ENCODE results near the gene SRD5A2.

Gene SRD5A2

GRCh38 chr2:31539505-31539904 is 41.2 kb downstream of the SRD5A2 start:
- TF ChIP-seq CTCF (IDR thresholded peaks at IDR 0.05; ENCODE audit: insufficient read depth, low read depth, low read length, missing control alignments) = no peak
- no peak for DNase-seq (ENCODE audit: low read depth)
- no peak overlapping the region for H3K4me3 ChIP-seq (ENCODE audit: low read length)

GRCh38 chr2:31535768-31536167 is 45.0 kb downstream of the SRD5A2 start:
- no peak for TF ChIP-seq CTCF (IDR thresholded peaks at IDR 0.05; ENCODE audit: insufficient read depth, low read depth, low read length, missing control alignments)
- no peak for DNase-seq (ENCODE audit: low read depth)
- no peak overlapping the region for H3K4me3 ChIP-seq (ENCODE audit: low read length)

- TF ChIP-seq CTCF (IDR thresholded peaks at IDR 0.05; ENCODE audit: insufficient read depth, low read depth, low read length, missing control alignments) = no peak
- DNase-seq (ENCODE audit: low read depth) = peak; percentile 72
- H3K4me3 ChIP-seq (ENCODE audit: low read length) = no peak overlapping the region
These were observed 46.1 kb downstream of the SRD5A2 start for GRCh38 chr2:31534636-31535035.

- no peak overlapping the region for H3K4me3 ChIP-seq (ENCODE audit: low read length)
- no peak for DNase-seq (ENCODE audit: low read depth)
- TF ChIP-seq CTCF (IDR thresholded peaks at IDR 0.05; ENCODE audit: insufficient read depth, low read depth, low read length, missing control alignments) = no peak
These were observed 47.7 kb downstream of the SRD5A2 start for GRCh38 chr2:31533036-31533435.

GRCh38 chr2:31531101-31531500 is 49.6 kb downstream of the SRD5A2 start:
- no peak for DNase-seq (ENCODE audit: low read depth)
- H3K4me3 ChIP-seq (ENCODE audit: low read length) = no peak overlapping the region
- no peak for TF ChIP-seq CTCF (IDR thresholded peaks at IDR 0.05; ENCODE audit: insufficient read depth, low read depth, low read length, missing control alignments)

- no peak overlapping the region for H3K4me3 ChIP-seq (ENCODE audit: low read length)
- no peak for TF ChIP-seq CTCF (IDR thresholded peaks at IDR 0.05; ENCODE audit: insufficient read depth, low read depth, low read length, missing control alignments)
- no peak for DNase-seq (ENCODE audit: low read depth)
These were observed 51.5 kb downstream of the SRD5A2 start for GRCh38 chr2:31529256-31529655.

GRCh38 chr2:31528823-31529222 is 51.9 kb downstream of the SRD5A2 start:
- TF ChIP-seq CTCF (IDR thresholded peaks at IDR 0.05; ENCODE audit: insufficient read depth, low read depth, low read length, missing control alignments) = no peak
- DNase-seq (ENCODE audit: low read depth) = no peak
- H3K4me3 ChIP-seq (ENCODE audit: low read length) = no peak overlapping the region
